Mesenchymal stem cell (in vitro differentiated cells and primary cell): ENCODE measurements around the gene LRIT3.
"Not testable (repeated sequence)": the region's sequence is repeated elsewhere in the genome, so short reads cannot be mapped to it uniquely, and the experiment has no call there.

Experiments used
- DNase-seq: peaks from one replicate; pipeline ENCODE4 v3.0.0-alpha.2; 2013
- H2AFZ ChIP-seq: one replicate; pipeline ENCODE4 v1.6.1; 2013; ENCODE audit warnings: low read depth, mild to moderate bottlenecking, control low read depth, inconsistent platforms, low read length, moderate library complexity
- H2AK5ac ChIP-seq: 2 replicates; pipeline ENCODE4 v1.6.1; 2013; ENCODE audit warnings: low read length, moderate library complexity, mild to moderate bottlenecking, inconsistent platforms; ENCODE audit not compliant: severe bottlenecking
- H2BK120ac ChIP-seq: one replicate; pipeline ENCODE4 v1.6.1; 2013; ENCODE audit warnings: low read depth, mild to moderate bottlenecking, inconsistent platforms, low read length, moderate library complexity
- H2BK12ac ChIP-seq, 2 experiments: one replicate each; pipeline ENCODE4 v1.6.1; 2013; ENCODE audit warnings: inconsistent platforms in 2 of 2, low read length in 2 of 2, mild to moderate bottlenecking in 2 of 2, moderate library complexity in 2 of 2, control low read depth in 1 of 2
- H2BK15ac ChIP-seq: one replicate; pipeline ENCODE4 v1.6.1; 2013; ENCODE audit warnings: mild to moderate bottlenecking, low read depth, inconsistent platforms; ENCODE audit not compliant: poor library complexity, severe bottlenecking
- H2BK5ac ChIP-seq: 2 replicates; pipeline ENCODE4 v1.6.1; 2013; ENCODE audit warnings: low read depth, mild to moderate bottlenecking, low read length, control low read depth, inconsistent platforms; ENCODE audit not compliant: poor library complexity, severe bottlenecking
- H3K14ac ChIP-seq, 2 experiments: one replicate each; pipeline ENCODE4 v1.6.1; 2013; ENCODE audit warnings: inconsistent platforms in 2 of 2, low read length in 2 of 2, control low read depth in 1 of 2, mild to moderate bottlenecking in 1 of 2, moderate library complexity in 1 of 2
- H3K18ac ChIP-seq, 2 experiments: one replicate each; pipeline ENCODE4 v1.6.1; 2013; ENCODE audit warnings: inconsistent platforms in 2 of 2, low read length in 2 of 2, control low read depth in 1 of 2, low read depth in 1 of 2, mild to moderate bottlenecking in 1 of 2
- H3K23ac ChIP-seq, 2 experiments: one replicate each; pipeline ENCODE4 v1.6.1; 2013; ENCODE audit warnings: inconsistent platforms in 2 of 2, low read length in 2 of 2, mild to moderate bottlenecking in 2 of 2, moderate library complexity in 2 of 2, control low read depth in 1 of 2
- H3K27ac ChIP-seq: 2 replicates; pipeline ENCODE4 v1.5.1; 2013; ENCODE audit warnings: mild to moderate bottlenecking, moderate library complexity, low read length, control low read depth, inconsistent platforms; ENCODE audit not compliant: poor library complexity, severe bottlenecking
- H3K27me3 ChIP-seq, 2 experiments: 2 replicates each; pipeline versions ENCODE4 v1.6.1 to v1.7.0; 2013; ENCODE audit warnings: low read length in 2 of 2, mild to moderate bottlenecking in 2 of 2, moderate library complexity in 2 of 2, control low read depth in 1 of 2, inconsistent platforms in 1 of 2; ENCODE audit not compliant: control insufficient read depth in 1 of 2, insufficient read depth in 1 of 2
- H3K36me3 ChIP-seq, 2 experiments: 2 replicates each; pipeline versions ENCODE4 v1.6.1 to v1.7.0; 2013; ENCODE audit warnings: low read length in 2 of 2, control low read depth in 1 of 2, inconsistent platforms in 1 of 2, low read depth in 1 of 2, mild to moderate bottlenecking in 1 of 2; ENCODE audit not compliant: insufficient read depth in 2 of 2, control insufficient read depth in 1 of 2
- H3K4ac ChIP-seq, 2 experiments: one replicate each; pipeline ENCODE4 v1.6.1; 2013; ENCODE audit warnings: inconsistent platforms in 2 of 2, low read length in 2 of 2, mild to moderate bottlenecking in 2 of 2, moderate library complexity in 2 of 2, control low read depth in 1 of 2, low read depth in 1 of 2
- H3K4me1 ChIP-seq: 2 replicates; pipeline ENCODE4 v1.6.1; 2013; ENCODE audit warnings: low read depth, low read length, control low read depth; ENCODE audit not compliant: control insufficient read depth, insufficient read depth
- H3K4me2 ChIP-seq: 2 replicates; pipeline ENCODE4 v1.6.1; 2013; ENCODE audit warnings: low read length, mild to moderate bottlenecking, inconsistent platforms; ENCODE audit not compliant: poor library complexity, severe bottlenecking
- H3K4me3 ChIP-seq, 2 experiments: 2 replicates each; pipeline versions ENCODE4 v1.5.1 to v1.7.0; 2013; ENCODE audit warnings: low read length in 2 of 2, mild to moderate bottlenecking in 2 of 2, control low read depth in 1 of 2, low read depth in 1 of 2; ENCODE audit not compliant: insufficient read depth in 1 of 2
- H3K79me1 ChIP-seq: replicated peaks from 2 replicates; pipeline ENCODE4 v1.6.1; 2013; ENCODE audit warnings: mild to moderate bottlenecking, control low read depth, low read length, inconsistent platforms; ENCODE audit not compliant: poor library complexity, severe bottlenecking
- H3K9ac ChIP-seq: 2 replicates; pipeline ENCODE4 v1.7.0; 2013; ENCODE audit warnings: mild to moderate bottlenecking, low read length, moderate library complexity
- H3K9me3 ChIP-seq: 2 replicates; pipeline ENCODE4 v1.7.0; 2013; ENCODE audit warnings: mild to moderate bottlenecking, low read length; ENCODE audit not compliant: control insufficient read depth
- H4K8ac ChIP-seq: one replicate; pipeline ENCODE4 v1.6.1; 2013; ENCODE audit warnings: inconsistent platforms, mild to moderate bottlenecking, low read length, moderate library complexity
- H4K91ac ChIP-seq: one replicate; pipeline ENCODE4 v1.6.1; 2013; ENCODE audit warnings: mild to moderate bottlenecking, low read length, inconsistent platforms
- WGBS: methylation state at CpG from one replicate; pipeline ENCODE4 v1.1.7; 2013; ENCODE audit warnings: mixed read lengths; 5-methylcytosine and 5-hydroxymethylcytosine counted together

Gene LRIT3

DNA sequence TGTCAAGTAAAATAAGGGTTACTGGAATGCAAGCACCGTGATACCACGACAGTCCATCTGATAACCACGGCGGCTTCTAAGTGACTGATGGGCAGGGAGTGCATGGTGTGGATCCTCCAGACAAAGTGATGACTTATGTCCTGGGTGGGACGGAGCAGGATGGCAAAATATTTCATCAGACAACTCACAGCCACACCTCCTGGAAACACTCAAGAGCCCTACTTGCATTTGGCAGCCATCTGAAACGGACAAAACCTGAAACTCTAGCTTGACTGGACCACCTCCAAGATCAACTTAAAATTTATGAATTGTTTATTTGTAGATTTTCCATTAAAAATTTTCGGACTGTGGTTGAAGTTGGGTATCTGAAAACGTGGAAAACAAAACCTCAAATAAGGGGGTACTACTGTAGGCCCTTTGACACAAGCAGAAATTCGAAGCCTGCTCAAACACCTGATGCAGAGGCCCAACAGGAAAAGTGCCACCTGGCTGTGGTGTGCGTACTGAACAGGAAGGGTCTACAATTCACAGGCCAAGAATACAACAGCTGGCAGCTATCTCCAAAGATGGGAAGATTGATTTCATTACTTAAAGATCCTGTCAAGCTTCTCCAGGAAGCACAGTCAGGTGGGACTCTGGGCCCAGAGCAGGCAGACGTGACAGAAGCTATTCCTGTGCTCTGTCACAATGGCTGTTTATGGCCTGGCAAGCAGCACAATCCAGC lies 26.0 kb downstream of the LRIT3 start:
- Histone ChIP-seq H2BK12ac (no peak overlapping the region), H3K18ac (no peak overlapping the region), H3K79me1 (no peaks in the 10 kb centered on the region), H3K4ac (no peak overlapping the region), H3K9ac (no peak overlapping the region), H2BK5ac (no peak overlapping the region), H3K4me2 (no peak overlapping the region), H3K27ac (no peak overlapping the region), H3K9me3 (no peaks in the 10 kb centered on the region), H2BK120ac (no peak overlapping the region), H2BK15ac (no peak overlapping the region), H3K14ac (no peak overlapping the region), H3K27me3 (peaks cover 0 to under 1% of the 10 kb centered on the region in 2 experiments), H3K23ac (no peak overlapping the region), H2AFZ (no peak overlapping the region), H2AK5ac (no peak overlapping the region), H4K91ac (no peak overlapping the region), H3K4me3 (no peak overlapping the region), H3K36me3 (peaks cover 0 to 8% of the 10 kb centered on the region in 2 experiments), H4K8ac (no peak overlapping the region), H3K4me1 (no peaks in the 10 kb centered on the region)
- 74% methylated on average over 8 of the region's 11 CpGs for WGBS
- DNase-seq: no peak

DNA sequence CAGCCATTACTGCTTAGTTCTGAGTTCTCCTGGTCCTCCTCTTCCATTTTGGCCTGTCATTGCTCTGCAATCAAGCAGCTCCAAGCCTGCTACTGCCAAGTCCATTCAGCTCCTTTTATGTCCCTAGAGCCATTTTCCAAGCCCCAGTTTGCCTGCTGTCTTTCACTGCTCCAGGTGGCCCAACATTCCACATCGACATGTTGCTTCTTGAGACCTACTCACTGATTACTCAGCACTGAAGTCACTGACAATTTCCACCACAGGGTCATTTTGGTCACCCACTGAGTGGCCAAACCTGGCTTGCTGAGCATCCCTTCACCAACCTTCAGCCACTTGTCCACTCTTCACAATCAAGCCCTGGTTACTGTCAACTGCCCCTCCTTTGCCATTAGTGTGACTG lies 27.2 kb downstream of the LRIT3 start:
- no peak overlapping the region for H2BK15ac ChIP-seq
- H2BK5ac ChIP-seq: no peak overlapping the region
- H2BK12ac ChIP-seq: no peak overlapping the region
- no peak overlapping the region for H3K27ac ChIP-seq
- no peak overlapping the region for H3K9ac ChIP-seq
- no peaks in the 10 kb centered on the region for H3K9me3 ChIP-seq
- no peak overlapping the region for H2BK120ac ChIP-seq
- WGBS: 86% methylated on average over 1 of the region's 1 CpG
- no peaks in the 10 kb centered on the region for H3K79me1 ChIP-seq
- DNase-seq: no peak
- peaks cover 0 to 5% of the 10 kb centered on the region in 2 experiments for H3K36me3 ChIP-seq
- no peak overlapping the region for H3K4me2 ChIP-seq
- H4K8ac ChIP-seq: no peak overlapping the region
- no peak overlapping the region for H3K4ac ChIP-seq
- H3K14ac ChIP-seq: no peak overlapping the region
- H3K4me3 ChIP-seq: no peak overlapping the region
- peaks cover 0 to 3% of the 10 kb centered on the region in 2 experiments for H3K27me3 ChIP-seq
- no peak overlapping the region for H2AK5ac ChIP-seq
- no peaks in the 10 kb centered on the region for H3K4me1 ChIP-seq
- H3K18ac ChIP-seq: no peak overlapping the region
- H2AFZ ChIP-seq: no peak overlapping the region
- no peak overlapping the region for H3K23ac ChIP-seq
- H4K91ac ChIP-seq: no peak overlapping the region

DNA sequence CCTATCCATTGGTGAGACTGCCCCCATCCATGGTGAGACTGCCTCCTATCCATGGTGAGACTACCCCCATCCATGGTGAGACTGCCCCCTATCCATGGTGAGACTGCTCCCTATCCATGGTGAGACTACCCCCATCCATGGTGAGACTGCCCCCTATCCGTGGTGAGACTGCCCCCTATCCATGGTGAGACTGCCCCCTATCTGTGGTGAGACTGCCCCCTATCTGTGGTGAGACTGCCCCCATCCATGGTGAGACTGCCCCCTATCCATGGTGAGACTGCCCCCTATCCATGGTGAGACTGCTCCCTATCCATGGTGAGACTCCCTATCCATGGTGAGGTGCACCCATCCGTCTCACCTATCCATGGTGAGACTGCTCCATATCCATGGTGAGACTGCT lies 27.6 kb downstream of the LRIT3 start:
- H3K4ac ChIP-seq, H3K4me1 ChIP-seq, H4K8ac ChIP-seq, H2BK5ac ChIP-seq, H3K14ac ChIP-seq, H2BK12ac ChIP-seq, H3K4me2 ChIP-seq, H3K4me3 ChIP-seq, H2AFZ ChIP-seq, H3K23ac ChIP-seq, H2BK15ac ChIP-seq, H2BK120ac ChIP-seq, H3K27ac ChIP-seq, H3K79me1 ChIP-seq, H3K36me3 ChIP-seq, H3K18ac ChIP-seq, H3K9ac ChIP-seq, DNase-seq, H2AK5ac ChIP-seq, H3K9me3 ChIP-seq, H3K27me3 ChIP-seq, H4K91ac ChIP-seq: not testable (repeated sequence)
- 100% methylated on average over 1 of the region's 2 CpGs for WGBS

DNA sequence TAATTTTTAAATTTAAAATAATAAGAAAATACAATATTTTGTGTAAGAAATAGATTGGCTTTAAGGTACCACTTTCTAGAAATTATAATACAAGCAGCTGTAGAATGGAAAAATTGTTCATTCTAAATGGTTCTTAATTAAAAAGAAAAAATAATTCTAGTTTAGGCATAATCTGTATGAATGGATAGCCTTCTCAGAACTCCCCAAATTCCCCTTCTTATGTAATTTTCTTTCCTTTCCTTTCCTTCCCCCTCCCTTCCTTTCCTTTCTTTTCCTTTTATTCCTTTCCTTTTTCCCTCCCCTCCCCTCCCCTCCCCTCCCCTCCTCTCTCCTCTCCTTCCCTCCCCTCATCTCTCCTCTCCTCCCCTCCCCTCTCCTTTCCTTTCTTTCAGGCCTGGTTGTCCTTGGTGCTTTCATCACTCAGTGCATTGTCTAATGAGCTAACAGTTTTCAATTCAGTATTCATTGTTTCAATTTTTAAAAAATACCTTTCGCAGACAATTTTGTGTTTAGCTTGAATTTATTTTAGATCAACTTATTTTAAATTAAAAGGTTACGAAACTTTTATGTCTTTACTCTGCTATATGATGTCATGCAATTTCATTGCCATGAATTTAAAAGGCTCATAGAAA lies 28.8 kb downstream of the LRIT3 start:
- Histone ChIP-seq H2AK5ac (no peak overlapping the region), H3K4me1 (no peaks in the 10 kb centered on the region), H4K8ac (no peak overlapping the region), H3K27me3 (peaks cover 0 to 3% of the 10 kb centered on the region in 2 experiments), H3K14ac (no peak overlapping the region), H2BK12ac (no peak overlapping the region), H4K91ac (no peak overlapping the region), H3K4me3 (no peak overlapping the region), H3K79me1 (no peaks in the 10 kb centered on the region), H2AFZ (no peak overlapping the region), H3K23ac (no peak overlapping the region), H3K9ac (no peak overlapping the region), H3K4me2 (no peak overlapping the region), H3K18ac (no peak overlapping the region), H3K27ac (no peak overlapping the region), H3K36me3 (no peaks in the 10 kb centered on the region), H3K9me3 (no peaks in the 10 kb centered on the region), H2BK120ac (no peak overlapping the region), H2BK15ac (no peak overlapping the region), H2BK5ac (no peak overlapping the region), H3K4ac (no peak overlapping the region)
- DNase-seq: no peak
- WGBS: no CpG with 5 or more reads among the region's 2 CpGs
